Islet precursor cell (in vitro differentiated cells): ENCODE data around the gene PTPN1.

ENCODE experiments used
- DNase-seq: peaks from one replicate; pipeline ENCODE4 v3.0.0-alpha.2; 2018

Gene PTPN1

DNA sequence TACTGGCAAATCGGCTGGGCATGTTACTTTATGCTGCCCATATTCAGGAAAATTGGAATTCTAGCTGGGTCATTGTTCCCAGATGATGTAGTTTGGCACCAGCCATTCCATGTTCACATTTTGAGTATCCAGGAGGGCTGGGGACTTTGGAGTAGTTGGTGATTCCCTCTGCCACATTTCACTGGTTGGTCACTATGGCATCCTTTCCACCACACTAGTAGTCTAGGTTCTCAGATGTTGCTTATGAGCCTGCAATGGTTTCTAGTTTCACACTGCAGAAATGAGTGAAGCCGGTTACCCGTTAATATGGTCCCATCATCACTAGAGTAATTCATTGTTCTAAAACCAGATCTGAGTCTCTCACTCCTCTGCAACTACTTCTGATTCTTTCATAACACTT is 4.6 kb downstream of the PTPN1 start:
- no peak for DNase-seq

DNA sequence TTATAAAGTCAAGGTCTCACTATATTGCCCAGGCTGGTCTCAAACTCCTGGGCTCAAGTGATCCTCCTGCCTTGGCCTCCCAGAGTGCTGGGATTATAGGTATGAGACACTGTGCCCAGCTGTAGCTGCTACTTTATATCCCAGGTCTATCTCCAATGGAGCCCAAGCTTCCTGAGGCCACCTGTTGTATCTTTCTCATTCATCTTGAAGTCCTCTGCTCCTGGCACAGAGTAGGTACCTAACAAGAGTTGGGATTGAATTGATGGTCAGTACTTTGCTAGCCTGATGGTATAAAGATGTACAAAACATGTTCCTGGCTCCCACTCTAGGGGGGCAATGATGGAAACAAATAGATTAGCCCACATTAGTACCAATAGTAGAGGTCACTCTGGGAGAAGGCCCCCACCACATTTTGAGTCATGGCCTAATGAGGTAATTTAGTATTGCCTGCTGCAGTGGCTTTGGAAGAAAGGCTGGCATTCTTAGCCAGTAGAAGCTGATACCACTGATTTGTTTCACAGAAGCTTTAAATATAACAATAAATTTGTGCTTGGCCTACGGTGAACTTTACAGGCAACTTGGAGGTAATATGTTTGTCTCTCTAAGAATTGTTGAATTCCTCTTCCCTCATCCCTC is 5.4 kb downstream of the PTPN1 start:
- DNase-seq, result no peak

DNA sequence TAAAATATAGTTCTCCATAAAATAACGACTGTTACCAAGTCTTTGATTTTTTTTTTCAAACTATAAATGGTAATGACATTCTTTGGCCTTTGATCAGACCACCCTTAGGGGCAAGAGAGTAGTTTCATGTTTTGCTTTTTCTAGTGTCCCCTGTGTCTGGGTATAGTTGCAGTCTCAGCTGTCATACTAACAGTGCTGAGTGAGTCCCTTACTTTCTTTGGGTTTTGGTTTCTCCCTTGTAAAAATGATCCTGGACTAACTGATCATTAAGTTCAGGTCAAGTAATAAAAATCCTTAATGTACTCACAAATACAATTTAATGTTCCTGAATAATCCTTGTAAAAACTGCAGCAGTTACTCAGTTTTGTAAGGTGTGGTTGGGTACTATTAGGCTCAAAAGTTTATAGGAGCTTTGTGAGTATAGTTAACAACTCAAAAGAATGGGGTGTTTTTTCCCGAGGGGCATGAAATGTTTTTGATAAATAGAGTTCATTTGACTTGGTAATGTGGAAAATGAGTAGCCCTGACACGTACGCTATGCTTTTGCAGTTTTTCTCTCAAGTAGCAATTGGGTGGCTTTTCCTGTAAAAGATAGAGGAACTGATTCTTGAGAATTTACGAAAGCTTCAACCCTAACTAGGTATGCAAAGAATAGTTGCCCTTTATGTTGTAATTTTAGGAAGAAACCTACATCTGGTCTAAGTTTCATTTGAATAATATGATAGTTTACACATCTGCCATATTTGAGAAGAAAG is 6.2 kb downstream of the PTPN1 start:
- no peak for DNase-seq

DNA sequence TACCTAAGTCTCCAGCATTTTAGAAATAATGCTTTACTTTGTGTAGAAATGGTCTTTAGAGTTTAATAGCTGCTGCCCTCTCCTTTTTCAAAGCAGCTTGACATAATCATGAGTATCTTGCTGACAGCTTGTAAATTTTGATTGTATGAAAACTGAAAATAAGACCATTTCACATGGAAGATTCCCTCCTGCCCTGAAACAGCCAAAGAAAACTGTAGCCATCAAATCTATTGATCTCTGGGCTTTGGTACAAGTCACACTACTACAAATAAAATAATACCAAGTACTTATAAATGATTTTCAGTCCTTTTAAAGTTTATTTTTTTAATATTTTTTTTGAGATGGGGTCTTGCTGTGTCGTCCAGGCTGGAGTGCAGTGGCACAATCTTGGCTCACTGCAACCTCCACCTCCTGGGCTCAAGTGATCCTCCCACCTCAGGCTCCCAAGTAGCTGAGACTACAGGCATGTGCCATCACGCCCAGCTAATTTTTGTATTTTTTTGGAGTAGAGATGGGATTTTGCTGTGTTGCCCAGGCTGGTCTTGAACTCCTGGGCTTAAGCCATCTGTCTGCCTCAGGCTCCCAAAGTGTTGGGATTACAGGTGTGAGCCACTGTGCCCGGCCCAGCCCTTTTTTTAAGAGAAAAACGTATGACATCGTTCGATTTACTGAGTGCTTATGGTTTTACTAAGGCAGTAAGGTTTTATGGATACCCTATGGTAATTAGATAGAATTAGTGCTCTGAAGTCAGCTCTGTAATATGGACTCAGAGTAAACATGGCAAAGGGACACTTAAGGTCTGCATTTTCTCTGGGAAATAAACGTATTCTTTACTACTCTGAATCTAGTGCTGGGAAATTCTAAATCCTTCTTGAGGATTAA is 7.0 kb downstream of the PTPN1 start:
- no peak for DNase-seq

DNA sequence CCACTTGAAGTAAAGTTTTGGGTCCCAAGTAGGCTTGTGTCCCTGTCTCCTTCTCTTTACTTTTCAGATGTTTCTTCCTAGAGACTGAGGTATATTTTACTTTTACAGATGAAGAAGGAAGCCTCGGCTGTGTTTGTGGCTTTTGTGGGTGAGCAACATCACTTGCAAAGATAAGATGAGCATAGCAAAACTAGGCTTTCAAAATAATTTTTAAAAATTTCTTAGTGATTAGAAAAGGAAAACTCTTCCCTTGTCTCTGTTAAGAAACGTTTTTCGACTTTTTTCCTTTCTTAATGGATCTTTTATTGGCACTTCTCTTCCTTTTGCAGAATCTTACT is 7.6 kb downstream of the PTPN1 start:
- no peak for DNase-seq

DNA sequence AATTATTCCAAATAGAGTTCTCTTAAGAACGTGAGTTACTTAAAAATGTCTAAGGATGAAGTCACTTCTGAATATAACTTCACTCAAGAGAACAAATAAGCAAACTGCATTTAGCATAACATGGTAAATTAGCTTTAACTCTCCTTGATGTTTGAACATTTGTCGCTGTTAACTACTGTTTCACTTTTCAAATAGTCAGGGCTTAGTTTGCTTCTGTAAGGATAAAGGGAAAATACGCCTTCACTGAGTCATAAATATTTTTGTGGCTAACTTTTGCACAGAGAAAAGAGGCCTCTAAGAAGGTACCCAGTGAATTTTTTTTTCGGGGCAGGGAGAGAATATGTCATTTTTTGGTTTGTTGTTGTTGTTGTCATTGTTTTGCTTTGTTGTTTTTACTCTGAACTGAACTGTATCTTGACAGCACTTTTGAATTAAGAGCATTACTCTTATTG is 8.1 kb downstream of the PTPN1 start:
- no peak for DNase-seq

DNA sequence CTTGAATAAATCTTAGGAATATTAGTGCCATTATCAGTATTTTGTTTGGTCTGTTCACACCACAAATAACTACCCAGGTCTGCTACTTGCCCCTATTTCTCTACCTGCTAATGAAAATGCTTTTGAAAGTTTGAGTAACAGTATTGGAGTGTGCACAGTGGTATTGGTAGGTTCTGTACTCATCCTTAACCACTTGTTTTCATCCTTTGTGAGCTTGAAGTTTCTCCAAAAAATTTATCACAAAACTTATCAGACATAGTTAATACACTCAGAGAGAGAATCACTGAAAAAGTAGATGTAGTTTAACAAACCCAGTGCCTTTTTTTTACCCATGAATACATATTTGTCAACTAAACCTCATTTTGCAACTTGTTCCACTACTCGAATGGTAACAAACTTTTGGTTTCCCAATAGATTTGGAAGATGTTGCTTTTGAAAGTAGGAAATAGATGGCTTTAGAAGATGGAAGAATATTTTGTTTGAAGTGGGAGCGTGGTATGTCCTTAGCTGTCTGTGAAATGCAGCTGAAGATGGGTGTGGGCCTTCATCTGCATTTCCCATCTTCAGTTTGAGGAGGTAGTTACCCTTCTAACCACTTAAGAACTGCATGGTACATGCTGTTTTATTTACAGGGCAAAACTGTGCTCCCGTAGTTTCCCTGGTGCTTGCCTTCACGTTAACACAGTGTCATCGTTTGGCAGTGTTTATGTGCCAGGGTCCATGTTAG is 9.0 kb downstream of the PTPN1 start:
- no peak for DNase-seq

DNA sequence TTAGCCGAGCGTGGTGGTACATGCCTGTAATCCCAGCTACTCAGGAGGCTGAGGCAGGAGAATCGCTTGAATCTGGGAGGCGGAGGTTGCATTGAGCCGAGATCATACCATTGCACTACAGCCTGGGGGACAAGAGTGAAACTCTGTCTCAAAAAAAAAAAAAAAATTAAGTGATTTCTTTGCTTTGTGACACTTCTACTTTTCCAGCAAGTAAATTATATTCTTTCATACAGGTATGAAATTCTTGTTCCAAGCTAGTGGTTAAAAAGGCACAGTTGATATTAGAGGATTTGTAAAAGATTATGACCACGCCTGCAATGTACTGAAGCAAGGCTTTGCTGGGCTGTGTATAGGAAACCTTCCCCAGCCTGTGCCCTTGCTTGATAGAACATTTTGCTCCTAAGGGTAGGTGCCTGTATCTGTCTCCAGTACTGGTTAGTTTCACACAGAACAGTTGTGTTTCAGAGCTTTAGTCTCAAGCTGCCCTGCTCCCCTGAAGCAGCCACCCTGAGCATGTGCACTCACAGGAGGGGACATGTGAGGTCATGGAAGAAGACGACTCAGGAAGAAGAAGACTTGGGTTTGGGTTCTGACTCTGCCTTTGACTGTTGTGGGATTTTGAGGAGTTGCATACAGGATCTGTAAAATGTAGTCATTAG is 10.2 kb downstream of the PTPN1 start:
- no peak for DNase-seq

DNA sequence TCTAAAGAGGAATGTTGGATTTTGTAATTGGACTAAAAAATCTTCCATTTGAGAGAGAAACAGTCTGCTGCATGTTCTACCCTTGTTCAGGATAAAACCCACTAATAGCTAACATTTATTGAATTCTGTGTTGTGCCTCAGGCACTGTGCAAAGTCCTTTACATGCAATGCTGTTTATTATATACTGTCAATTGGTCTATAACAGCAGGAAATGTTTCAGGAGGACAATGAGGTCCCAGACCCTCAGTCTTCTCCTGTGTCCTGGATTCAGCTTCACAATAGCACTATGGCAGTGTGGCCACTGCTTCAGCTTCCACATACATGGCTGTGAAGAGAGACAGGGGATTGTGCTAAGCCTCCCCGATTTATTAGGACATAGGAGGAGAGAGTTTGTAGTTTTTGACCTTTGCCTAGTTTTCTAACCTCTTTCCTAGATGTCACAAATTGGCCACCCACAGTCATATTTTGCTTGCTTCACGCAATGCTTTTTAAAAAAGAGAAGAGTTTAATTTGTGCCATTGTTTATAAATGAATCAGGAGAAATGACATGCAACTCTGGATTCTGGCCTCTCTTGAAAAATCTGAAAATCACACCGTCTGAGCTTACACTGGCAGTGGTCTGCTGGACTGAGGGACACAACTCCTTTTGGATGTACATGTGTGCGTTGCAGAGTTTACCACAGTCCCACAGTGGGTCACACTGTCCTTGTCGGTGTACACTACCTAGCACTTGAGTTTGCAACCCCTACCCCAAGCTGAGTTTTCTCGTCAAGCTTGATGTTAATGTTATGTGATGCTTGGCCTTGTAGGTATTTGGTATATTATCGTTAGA is 11.3 kb downstream of the PTPN1 start:
- DNase-seq, result no peak

DNA sequence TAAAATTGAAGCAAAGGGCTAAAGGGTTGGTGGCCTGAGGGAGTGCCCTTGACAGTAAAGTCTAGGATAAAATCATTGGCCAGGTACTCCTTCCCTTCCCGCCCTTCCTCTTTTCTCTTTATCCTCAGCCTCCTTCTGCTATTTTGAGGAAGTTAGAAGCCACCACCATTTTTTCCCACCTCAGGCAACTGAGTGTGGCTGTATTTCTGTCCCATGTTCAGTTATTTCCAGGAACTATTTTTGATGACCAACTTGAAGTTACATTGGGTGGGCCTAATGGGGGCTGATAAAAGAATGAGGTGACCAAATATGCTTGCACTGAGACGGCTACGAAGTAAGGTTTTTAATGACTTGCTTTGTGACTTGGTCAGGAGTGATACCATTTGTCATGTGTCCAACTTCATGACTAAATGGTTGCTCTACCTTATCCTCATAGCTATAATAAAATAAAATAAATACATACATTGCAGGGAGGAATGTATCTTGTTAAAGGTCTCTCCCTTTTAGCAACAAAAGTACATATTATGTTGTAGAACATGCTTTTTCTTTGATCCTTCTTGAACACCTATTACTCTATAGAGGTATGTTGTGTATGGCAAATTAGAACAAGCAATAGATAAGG is 12.0 kb downstream of the PTPN1 start:
- no peak for DNase-seq

DNA sequence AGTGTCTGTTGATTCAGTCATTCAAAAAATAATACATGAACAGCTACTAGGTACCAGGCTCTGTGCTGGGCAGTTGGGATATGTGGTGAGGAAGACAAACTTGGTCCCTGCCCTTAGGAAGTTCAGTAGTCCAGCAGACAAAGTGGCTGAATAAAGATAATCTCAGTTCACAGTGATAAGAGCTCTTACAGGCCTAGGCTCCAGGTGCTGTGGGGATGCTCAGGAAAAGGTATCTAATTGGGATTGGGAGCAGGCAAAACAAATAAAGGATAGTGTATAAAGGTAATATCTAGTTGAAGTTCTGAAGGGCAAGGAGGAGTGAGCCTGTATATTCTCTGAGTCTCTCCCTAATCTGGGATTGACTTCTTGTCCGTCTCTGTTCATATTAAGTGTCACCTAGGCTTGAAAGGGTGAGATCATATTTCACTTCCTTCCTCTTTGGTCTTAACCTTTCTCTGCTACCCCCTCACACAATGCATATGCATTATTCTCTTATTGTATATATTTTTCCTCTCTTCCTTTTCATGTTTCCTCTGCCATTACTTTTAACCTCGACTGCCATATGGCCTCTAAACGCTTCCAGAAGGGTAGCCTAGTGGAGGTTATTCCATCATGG is 13.5 kb downstream of the PTPN1 start:
- DNase-seq, result no peak

DNA sequence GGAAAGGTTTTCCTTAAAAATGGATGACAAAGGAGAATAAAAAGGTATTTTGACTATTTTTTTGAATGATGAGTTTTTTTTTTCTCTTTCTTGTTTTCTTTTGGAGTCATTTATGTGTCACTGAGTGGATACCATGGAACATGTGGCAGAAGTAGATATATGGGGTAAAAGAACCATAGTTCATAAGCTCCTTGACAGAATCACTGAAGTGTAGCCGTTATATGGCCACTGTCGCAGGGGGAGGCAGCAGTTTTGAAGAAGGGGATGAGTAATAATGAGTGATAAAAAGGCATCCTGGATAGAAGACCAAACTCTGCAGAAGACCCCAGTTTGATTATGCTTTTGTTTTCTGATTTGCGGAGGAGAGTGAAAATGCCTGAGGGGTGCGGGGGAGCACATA is 15.5 kb downstream of the PTPN1 start:
- no peak for DNase-seq

DNA sequence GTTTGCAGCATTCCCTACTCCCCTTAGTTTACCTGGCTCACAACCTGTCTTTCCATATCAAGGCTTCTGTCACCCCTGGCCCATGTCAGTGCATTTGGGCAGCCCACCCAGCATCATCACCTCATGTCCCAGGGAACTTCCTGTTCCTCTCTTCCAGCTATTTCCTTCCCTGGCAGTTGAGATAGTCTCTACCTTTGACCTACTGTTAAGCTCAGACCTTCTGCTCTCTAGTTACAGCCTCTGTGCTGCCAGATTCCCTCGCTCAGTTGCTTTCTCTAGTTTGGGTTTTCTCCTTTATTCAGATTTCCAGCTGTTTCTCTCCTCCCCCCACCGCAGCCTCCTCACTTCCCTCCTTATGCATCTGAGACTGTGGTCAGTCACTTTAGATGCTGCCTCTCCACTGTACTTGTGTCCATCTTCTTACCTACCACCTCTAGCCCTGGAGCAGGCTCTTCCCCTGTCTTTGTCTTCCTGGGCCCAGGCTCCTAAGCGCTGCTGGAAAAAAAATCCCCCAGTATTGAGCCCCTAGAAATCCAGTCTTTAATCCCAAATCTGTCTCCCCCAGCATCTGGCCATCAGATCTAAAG is 16.3 kb downstream of the PTPN1 start:
- DNase-seq, result no peak

DNA sequence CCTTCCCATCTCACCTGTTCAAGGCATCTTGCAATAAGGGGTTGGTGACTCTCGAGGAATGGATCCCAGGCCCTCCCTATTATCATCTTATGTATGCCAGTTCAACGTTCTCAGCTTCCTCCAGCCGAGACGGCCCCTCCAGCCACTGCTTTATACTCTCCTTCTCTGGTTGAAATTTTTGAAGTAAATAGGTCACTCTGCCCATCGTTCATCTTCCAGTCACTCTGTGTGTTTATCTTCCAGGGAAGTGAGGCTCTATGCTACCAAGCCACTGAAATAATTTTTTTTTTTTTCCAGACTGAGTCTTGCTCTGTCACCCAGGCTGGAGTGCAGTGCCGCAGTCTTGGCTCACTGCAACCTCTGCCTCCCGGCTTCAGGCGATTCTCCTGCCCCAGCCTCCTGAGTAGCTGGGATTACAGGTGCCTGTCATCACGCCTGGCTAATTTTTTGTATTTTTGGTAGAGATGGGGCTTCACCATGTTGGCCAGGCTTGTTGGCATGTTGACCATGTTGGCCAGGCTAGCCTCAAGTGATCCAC is 17.0 kb downstream of the PTPN1 start:
- DNase-seq, result no peak

DNA sequence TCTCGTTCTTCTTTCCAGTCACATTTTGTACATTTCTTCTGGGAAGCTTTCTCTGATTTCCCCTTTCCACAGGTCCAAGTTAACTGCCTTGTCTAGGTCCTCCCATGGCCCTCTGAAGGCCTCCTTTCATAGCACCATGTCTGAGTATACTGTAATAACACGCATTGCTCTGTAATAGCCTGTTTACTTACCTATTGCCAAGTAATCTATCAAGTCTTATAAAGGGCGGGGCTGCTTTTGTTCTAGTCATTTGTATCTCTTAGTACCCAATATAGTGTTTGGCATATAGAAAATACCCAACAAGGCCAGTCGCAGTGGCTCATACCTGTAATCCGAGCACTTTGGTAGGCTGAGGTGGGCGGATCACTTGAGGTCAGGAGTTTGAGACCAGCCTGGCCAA is 17.9 kb downstream of the PTPN1 start:
- no peak for DNase-seq

DNA sequence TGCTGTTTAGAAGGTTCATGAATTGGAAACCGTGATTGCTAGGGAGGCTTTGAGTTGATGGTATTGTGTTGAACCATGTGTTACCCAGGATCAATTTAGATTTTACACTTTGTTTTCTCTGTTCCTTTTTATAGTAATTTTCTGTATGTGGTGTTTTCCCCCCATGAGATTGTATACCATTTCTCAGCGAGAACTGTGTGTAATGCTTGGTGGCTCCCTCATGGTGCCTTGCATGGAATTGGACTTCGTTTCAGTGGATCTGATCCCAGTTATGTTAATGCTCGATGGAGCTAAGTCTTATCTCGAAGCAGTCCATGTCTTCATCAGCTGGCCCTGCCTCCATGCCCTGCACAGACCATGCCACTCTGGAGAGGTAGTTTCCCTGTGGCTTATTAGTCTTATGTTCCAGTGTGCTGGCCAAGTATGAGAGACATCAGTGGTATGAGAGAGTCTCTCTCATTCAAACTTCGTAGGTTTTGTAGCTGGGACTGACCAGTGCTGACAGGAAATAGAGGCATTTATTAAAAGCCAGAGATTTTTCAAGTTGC is 18.7 kb downstream of the PTPN1 start:
- DNase-seq, result no peak

DNA sequence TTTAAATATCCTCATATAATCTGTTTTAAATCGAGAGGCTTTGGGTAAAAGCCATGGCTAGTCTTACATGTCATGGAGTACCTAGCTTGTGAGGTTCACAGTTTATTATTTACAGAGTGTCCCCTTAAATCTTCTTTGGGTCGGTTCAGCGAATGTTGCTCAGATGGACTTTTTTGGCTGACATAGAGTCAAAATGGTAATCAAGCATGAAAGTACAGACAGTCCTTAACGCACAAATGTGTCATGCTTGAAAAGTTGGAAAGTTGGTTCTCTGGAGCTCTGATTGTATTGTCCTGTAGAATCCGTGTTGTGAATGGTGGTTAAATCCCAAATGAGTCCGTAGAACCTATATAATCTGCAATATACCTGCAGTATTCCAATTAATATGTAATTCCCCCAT is 22.0 kb downstream of the PTPN1 start:
- no peak for DNase-seq

DNA sequence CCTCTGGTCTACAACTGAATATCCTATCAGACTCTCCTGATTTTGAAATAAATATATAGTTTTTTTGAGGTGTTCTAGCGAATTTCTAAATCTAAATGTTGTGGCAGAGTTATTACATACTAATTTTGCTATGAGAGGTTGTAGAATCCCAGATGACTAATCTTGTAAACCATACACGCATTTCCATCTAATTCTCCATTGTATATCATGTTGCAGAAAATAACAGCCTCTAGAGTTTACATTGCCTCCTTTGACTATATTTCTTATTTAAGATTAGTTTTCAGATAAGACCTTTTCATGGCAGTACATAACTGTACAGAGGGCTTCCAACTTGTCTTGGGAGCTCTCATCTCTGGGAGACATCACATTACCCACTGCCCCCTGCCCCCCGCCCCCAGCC is 22.9 kb downstream of the PTPN1 start:
- no peak for DNase-seq

DNA sequence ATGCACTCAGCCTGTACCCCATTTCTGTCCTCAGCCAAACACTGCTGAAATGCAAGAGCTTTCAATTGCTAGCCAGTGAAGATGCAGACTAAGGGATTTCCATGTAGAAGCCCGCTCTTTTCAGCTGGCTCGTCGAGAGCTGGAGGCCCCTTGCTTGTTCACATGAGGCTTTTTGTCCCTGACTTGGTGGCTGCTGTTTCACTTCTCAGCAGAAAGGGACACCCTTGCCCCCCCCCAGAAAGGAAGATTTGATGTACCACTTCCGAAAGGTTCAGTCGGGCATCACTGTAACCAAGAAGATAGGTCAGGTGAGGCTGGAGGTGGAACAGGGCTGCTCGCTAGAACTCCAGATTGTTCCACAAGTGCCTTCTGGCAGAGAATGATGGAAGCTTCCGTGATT is 23.3 kb downstream of the PTPN1 start:
- no peak for DNase-seq

DNA sequence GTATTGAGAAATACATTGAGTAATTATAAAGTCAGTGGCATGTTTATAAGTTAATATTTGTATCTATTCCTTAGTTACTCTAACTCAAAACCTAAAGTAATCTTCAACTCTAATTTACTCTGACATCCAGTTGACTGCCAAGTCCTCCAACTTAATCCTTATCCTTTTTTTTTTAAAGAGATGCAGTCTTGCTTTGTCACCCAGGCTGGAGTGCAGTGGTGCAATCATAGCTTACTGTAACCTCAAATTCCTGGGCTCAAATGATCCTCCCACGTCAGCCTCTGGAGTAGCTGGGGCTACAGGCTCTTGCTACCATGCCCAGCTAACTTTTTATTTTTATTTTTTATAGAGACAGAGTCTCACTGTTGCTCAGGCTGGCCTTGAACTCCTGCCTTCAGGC is 24.4 kb downstream of the PTPN1 start:
- no peak for DNase-seq
